Stimulated activated naive B cell treated with anti-CD40 and anti-IgM and Interleukin-4, amounts not matched to agents 10 μg/mL and 1 μg/mL and 100 μg/mL, for 72 hours (primary cell): ENCODE data around the gene RNF141.
A peak's percentile ranks its signal among the peaks of the same experiment; 100 is the strongest.

Source experiments
- ATAC-seq, 2 donors: fragments of 150-1000 bp; cut with Tn5 transposase; replicated peaks; 2 replicates each; pipeline ENCODE4 v1.10.0; 2021; ENCODE audit warnings: moderate library complexity in 1 of 2
- DNase-seq: peaks from one replicate; pipeline ENCODE4 v3.0.0; 2021
- H3K27ac Mint-ChIP-seq: one replicate; pipeline ENCODE4 v1.8.0; 2022; ENCODE audit warnings: mild to moderate bottlenecking, mixed read lengths
- H3K27me3 Mint-ChIP-seq, 2 donors: one replicate each; pipeline ENCODE4 v1.8.0; 2022; ENCODE audit warnings: mixed read lengths in 2 of 2
- H3K36me3 Mint-ChIP-seq, 2 donors: one replicate each; pipeline ENCODE4 v1.8.0; 2022; ENCODE audit warnings: mixed read lengths in 2 of 2, mild to moderate bottlenecking in 1 of 2
- H3K4me1 Mint-ChIP-seq, 2 donors: one replicate each; pipeline ENCODE4 v1.8.0; 2022; ENCODE audit warnings: mixed read lengths in 2 of 2, mild to moderate bottlenecking in 1 of 2
- H3K4me3 Mint-ChIP-seq, 2 donors: one replicate each; pipeline ENCODE4 v1.8.0; 2022; ENCODE audit warnings: mild to moderate bottlenecking in 2 of 2, mixed read lengths in 2 of 2, moderate library complexity in 1 of 2
- H3K9me3 Mint-ChIP-seq, 2 donors: one replicate each; pipeline ENCODE4 v1.8.0; 2022; ENCODE audit warnings: mixed read lengths in 2 of 2, mild to moderate bottlenecking in 1 of 2

The RNF141 gene

GRCh38 chr11:10481560-10482349 lies 59.2 kb downstream of the RNF141 start:
- no peak for DNase-seq
- H3K9me3 Mint-ChIP-seq, result no peaks in the 10 kb centered on the region
- no peak overlapping the region for H3K4me3 Mint-ChIP-seq
- ATAC-seq, result no peak
- peaks cover 15 to 29% of the 10 kb centered on the region in 2 donors for H3K4me1 Mint-ChIP-seq
- peaks cover 46 to 62% of the 10 kb centered on the region in 2 donors for H3K36me3 Mint-ChIP-seq
- no peak overlapping the region for H3K27ac Mint-ChIP-seq
- no peaks in the 10 kb centered on the region for H3K27me3 Mint-ChIP-seq

GRCh38 chr11:10480760-10481159 lies 60.2 kb downstream of the RNF141 start:
- Mint-ChIP-seq H3K4me3 (no peak overlapping the region), H3K4me1 (peaks cover 23 to 27% of the 10 kb centered on the region in 2 donors), H3K36me3 (peaks cover 46 to 62% of the 10 kb centered on the region in 2 donors), H3K27me3 (no peaks in the 10 kb centered on the region), H3K9me3 (no peaks in the 10 kb centered on the region), H3K27ac (no peak overlapping the region)
- ATAC-seq, result no peak
- no peak for DNase-seq

- Mint-ChIP-seq H3K36me3 (peaks cover 42 to 64% of the 10 kb centered on the region in 2 donors), H3K4me1 (peaks cover 26 to 27% of the 10 kb centered on the region in 2 donors), H3K27ac (peak overlapping the region; percentile 67), H3K27me3 (no peaks in the 10 kb centered on the region), H3K9me3 (no peaks in the 10 kb centered on the region), H3K4me3 (no peak overlapping the region)
- ATAC-seq, result no peak
- no peak for DNase-seq
Measured at GRCh38 chr11:10480026-10480425, 61.0 kb downstream of the RNF141 start.

GRCh38 chr11:10478574-10479550 lies 62.1 kb downstream of the RNF141 start:
- ATAC-seq, result no peak
- no peak overlapping the region for H3K4me3 Mint-ChIP-seq
- peaks cover 44 to 67% of the 10 kb centered on the region in 2 donors for H3K36me3 Mint-ChIP-seq
- no peaks in the 10 kb centered on the region for H3K27me3 Mint-ChIP-seq
- peak overlapping the region; percentile 67 for H3K27ac Mint-ChIP-seq
- H3K9me3 Mint-ChIP-seq, result no peaks in the 10 kb centered on the region
- peaks cover 31 to 39% of the 10 kb centered on the region in 2 donors for H3K4me1 Mint-ChIP-seq
- no peak for DNase-seq

GRCh38 chr11:10478066-10478465 lies 62.9 kb downstream of the RNF141 start:
- no peak for DNase-seq
- H3K36me3 Mint-ChIP-seq, result peaks cover 50 to 74% of the 10 kb centered on the region in 2 donors
- peak in 1 of 2 donors; percentile 41 for ATAC-seq
- no peaks in the 10 kb centered on the region for H3K9me3 Mint-ChIP-seq
- H3K4me3 Mint-ChIP-seq, result no peak overlapping the region
- H3K27me3 Mint-ChIP-seq, result no peaks in the 10 kb centered on the region
- H3K27ac Mint-ChIP-seq, result peak overlapping the region; percentile 67
- peaks cover 34 to 47% of the 10 kb centered on the region in 2 donors for H3K4me1 Mint-ChIP-seq

GRCh38 chr11:10477690-10478046 lies 63.3 kb downstream of the RNF141 start:
- H3K4me3 Mint-ChIP-seq, result no peak overlapping the region
- H3K9me3 Mint-ChIP-seq, result no peaks in the 10 kb centered on the region
- peaks cover 48 to 75% of the 10 kb centered on the region in 2 donors for H3K36me3 Mint-ChIP-seq
- ATAC-seq (peak in 1 of 2 donors; percentile 19), DNase-seq (no peak)
- H3K27me3 Mint-ChIP-seq, result no peaks in the 10 kb centered on the region
- peak overlapping the region; percentile 10 for H3K27ac Mint-ChIP-seq
- peaks cover 36 to 51% of the 10 kb centered on the region in 2 donors for H3K4me1 Mint-ChIP-seq

GRCh38 chr11:10476927-10477689 lies 63.9 kb downstream of the RNF141 start:
- DNase-seq (no peak), ATAC-seq (peak; percentile 42 to 77)
- Mint-ChIP-seq H3K36me3 (peaks cover 48 to 74% of the 10 kb centered on the region in 2 donors), H3K27ac (peak overlapping the region; percentile 86), H3K4me1 (peaks cover 36 to 52% of the 10 kb centered on the region in 2 donors), H3K9me3 (no peaks in the 10 kb centered on the region), H3K4me3 (peak overlapping the region; percentile 20 to 25), H3K27me3 (no peaks in the 10 kb centered on the region)

- no peak overlapping the region for H3K4me3 Mint-ChIP-seq
- H3K4me1 Mint-ChIP-seq, result peaks cover 38 to 52% of the 10 kb centered on the region in 2 donors
Measured at GRCh38 chr11:10476342-10476741, 64.6 kb downstream of the RNF141 start.

GRCh38 chr11:10474551-10474950 lies 66.4 kb downstream of the RNF141 start:
- Mint-ChIP-seq H3K36me3 (peaks cover 48 to 73% of the 10 kb centered on the region in 2 donors), H3K9me3 (peaks cover 0 to 1% of the 10 kb centered on the region in 2 donors), H3K27me3 (no peaks in the 10 kb centered on the region), H3K4me1 (peaks cover 38 to 59% of the 10 kb centered on the region in 2 donors), H3K4me3 (no peak overlapping the region), H3K27ac (no peak overlapping the region)
- DNase-seq, result no peak
- ATAC-seq, result no peak

More at GRCh38 chr11:10476342-10476741, 64.6 kb downstream of the RNF141 start:
- Mint-ChIP-seq H3K9me3 (no peaks in the 10 kb centered on the region), H3K36me3 (peaks cover 47 to 76% of the 10 kb centered on the region in 2 donors), H3K27me3 (no peaks in the 10 kb centered on the region), H3K27ac (peak overlapping the region; percentile 86)
- ATAC-seq, result no peak
- DNase-seq, result no peak

GRCh38 chr11:10473371-10473770 lies 67.6 kb downstream of the RNF141 start:
- Mint-ChIP-seq H3K27ac (no peak overlapping the region), H3K4me3 (no peak overlapping the region), H3K36me3 (peaks cover 53 to 79% of the 10 kb centered on the region in 2 donors), H3K4me1 (peaks cover 46 to 68% of the 10 kb centered on the region in 2 donors), H3K27me3 (no peaks in the 10 kb centered on the region), H3K9me3 (peaks cover 0 to 3% of the 10 kb centered on the region in 2 donors)
- ATAC-seq (no peak), DNase-seq (no peak)

- ATAC-seq (no peak), DNase-seq (no peak)
- H3K9me3 Mint-ChIP-seq, result no peaks in the 10 kb centered on the region
- H3K36me3 Mint-ChIP-seq, result peaks cover 42 to 58% of the 10 kb centered on the region in 2 donors
- H3K4me1 Mint-ChIP-seq, result peaks cover 36 to 68% of the 10 kb centered on the region in 2 donors
- H3K4me3 Mint-ChIP-seq, result no peak overlapping the region
- H3K27me3 Mint-ChIP-seq, result no peaks in the 10 kb centered on the region
- no peak overlapping the region for H3K27ac Mint-ChIP-seq
Measured at GRCh38 chr11:10462746-10463300, 78.2 kb downstream of the RNF141 start.
